HepG2 (cell line): ENCODE measurements around the gene ZSWIM6.

Source experiments
- CREB1 ChIP-seq, 2 experiments: fragments of 450-650 bp in 1 of 2; IDR thresholded peaks; 2 replicates each; pipeline ENCODE4 v1.6.1; 2016 to 2017; ENCODE audit warnings: control low read depth in 1 of 2, mild to moderate bottlenecking in 1 of 2, missing compliant biosample characterization in 1 of 2, missing genetic modification characterization in 1 of 2
- PITX1 ChIP-seq: sonication (generic); formaldehyde crosslinking; IDR thresholded peaks from 2 replicates; pipeline ENCODE4 v1.5.1; 2020; ENCODE audit warnings: mild to moderate bottlenecking, missing genetic modification reagents

- TF ChIP-seq PITX1 (no peak), CREB1 (IDR thresholded peaks at IDR 0.05) (no peak), CREB1 (CRISPR knock-in tag; IDR thresholded peaks at IDR 0.05) (no peak)
These were observed 194.1 kb downstream of the ZSWIM6 start for GRCh38 chr5:61526207-61526519.
